SK-N-SH (cell line): ENCODE measurements around the gene C14orf180. TPM values are rescaled to one million over a fixed set of nuclear protein-coding genes. Genes with fewer than 3 reads are reported as not detected.

Experiments
- CTCF ChIA-PET: fragments of 300-600, 350-600 bp; formaldehyde crosslinking; extraction: SDS; loops from one replicate; lab custom pipeline; 2021; lab: Yijun Ruan, JAX
- POLR2A ChIA-PET: fragments of 350-600 bp; sonication (Branson Sonifier 250); formaldehyde crosslinking; extraction: SDS; loops from one replicate; lab custom pipeline; 2020; ENCODE audit warnings: antibody characterized with exemption, inconsistent platforms; lab: Yijun Ruan, JAX
- DNase-seq: peaks from one replicate; pipeline ENCODE4 v3.0.0; 2012
- H2AFZ ChIP-seq: fragments of 200-600 bp; sonication (generic); 2 replicates; pipeline ENCODE4 v1.8.1; 2016; ENCODE audit warnings: antibody characterized with exemption, mild to moderate bottlenecking, low read depth
- H3F3A ChIP-seq: fragments of 200-600 bp; sonication (generic); replicated peaks from 2 replicates; pipeline ENCODE3; 2016; ENCODE audit warnings: antibody characterized with exemption, mild to moderate bottlenecking; ENCODE audit not compliant: insufficient read depth
- H3K27ac ChIP-seq, 2 experiments: fragments of 200-500 bp in 1 of 2; fragments of 200-600 bp in 1 of 2; sonication (Bioruptor generic) in 1 of 2; sonication (generic), shearing (Covaris generic) in 1 of 2; 2 replicates each; pipeline versions ENCODE4 v1.5.1 to v1.6.1; 2014 to 2016; ENCODE audit warnings: low read depth in 2 of 2, inconsistent platforms in 1 of 2, low read length in 1 of 2, mild to moderate bottlenecking in 1 of 2, mixed read lengths in 1 of 2
- H3K27me3 ChIP-seq: fragments of 200-600 bp; sonication (generic), shearing (Covaris generic); 2 replicates; pipeline ENCODE4 v1.6.1; 2016; ENCODE audit warnings: mixed run types; ENCODE audit not compliant: insufficient read depth
- H3K36me3 ChIP-seq, 2 experiments: fragments of 200-500 bp in 1 of 2; fragments of 200-600 bp in 1 of 2; sonication (Bioruptor generic) in 1 of 2; sonication (generic) in 1 of 2; replicated peaks in 1 of 2; 2 replicates each; pipeline versions ENCODE3 to v1.5.1; 2014 to 2016; ENCODE audit warnings: low read length in 1 of 2, mild to moderate bottlenecking in 1 of 2; ENCODE audit not compliant: insufficient read depth in 2 of 2, control insufficient read depth in 1 of 2
- H3K4me1 ChIP-seq, 2 experiments: fragments of 200-500 bp in 1 of 2; fragments of 200-600 bp in 1 of 2; sonication (Bioruptor generic) in 1 of 2; sonication (generic), shearing (Covaris generic) in 1 of 2; 2 replicates each; pipeline versions ENCODE4 v1.5.1 to v1.6.1; 2014 to 2016; ENCODE audit warnings: low read depth in 1 of 2, low read length in 1 of 2, mixed run types in 1 of 2; ENCODE audit not compliant: insufficient read depth in 2 of 2, control insufficient read depth in 1 of 2
- H3K4me2 ChIP-seq: fragments of 200-600 bp; sonication (generic), shearing (Covaris generic); 2 replicates; pipeline ENCODE4 v1.6.1; 2017; ENCODE audit warnings: mixed run types
- H3K4me3 ChIP-seq, 2 experiments: fragments of 200-500 bp in 1 of 2; fragments of 200-600 bp in 1 of 2; sonication (Bioruptor generic) in 1 of 2; sonication (generic), shearing (Covaris generic) in 1 of 2; 2 replicates each; pipeline versions ENCODE4 v1.5.1 to v1.8.1; 2014 to 2016; ENCODE audit warnings: low read depth in 2 of 2, inconsistent platforms in 1 of 2, low read length in 1 of 2, mild to moderate bottlenecking in 1 of 2, mixed read lengths in 1 of 2, moderate library complexity in 1 of 2
- H3K79me2 ChIP-seq: fragments of 200-600 bp; sonication (generic); 2 replicates; pipeline ENCODE4 v1.8.1; 2017; ENCODE audit warnings: mild to moderate bottlenecking; ENCODE audit not compliant: insufficient read depth
- H3K9ac ChIP-seq: fragments of 200-600 bp; sonication (generic); 2 replicates; pipeline ENCODE4 v1.6.1; 2017; ENCODE audit warnings: mixed run types
- H3K9me2 ChIP-seq: fragments of 200-600 bp; sonication (generic); 2 replicates; pipeline ENCODE4 v1.6.1; 2017; ENCODE audit warnings: mixed run types
- H3K9me3 ChIP-seq: fragments of 200-600 bp; sonication (generic); 2 replicates; pipeline ENCODE4 v1.6.1; 2017; ENCODE audit warnings: mixed run types, mild to moderate bottlenecking, moderate library complexity
- H4K20me1 ChIP-seq: fragments of 200-600 bp; sonication (generic); 2 replicates; pipeline ENCODE4 v1.6.1; 2017; ENCODE audit warnings: mild to moderate bottlenecking, mixed run types; ENCODE audit not compliant: insufficient read depth
- EZH2phosphoT487 ChIP-seq: fragments of 200-600 bp; sonication (generic); IDR thresholded peaks from 2 replicates; pipeline ENCODE4 v1.6.1; 2017; ENCODE audit warnings: low read depth, mixed run types, mild to moderate bottlenecking, antibody characterized with exemption, moderate library complexity, borderline replicate concordance
- FOSL2 ChIP-seq: IDR thresholded peaks from 2 replicates; pipeline ENCODE4 v1.4.0; 2012; ENCODE audit warnings: low read depth, mild to moderate bottlenecking, moderate library complexity, borderline replicate concordance
- GATA2 ChIP-seq: sonication (generic); formaldehyde crosslinking; IDR thresholded peaks from 2 replicates; pipeline ENCODE4 v1.5.0; 2020; ENCODE audit warnings: mild to moderate bottlenecking, missing genetic modification reagents
- JUND ChIP-seq: IDR thresholded peaks from 2 replicates; pipeline ENCODE4 v1.4.0; 2012
- MEF2A ChIP-seq: IDR thresholded peaks from 2 replicates; pipeline ENCODE4 v1.4.0; 2012; ENCODE audit warnings: low read depth, borderline replicate concordance
- NFIC ChIP-seq: IDR thresholded peaks from 2 replicates; pipeline ENCODE4 v1.4.0; 2012; ENCODE audit warnings: borderline replicate concordance
- NRF1 ChIP-seq: IDR thresholded peaks from 2 replicates; pipeline ENCODE4 v1.6.1; 2012; ENCODE audit warnings: low read depth, mild to moderate bottlenecking, low read length
- POLR2AphosphoS5 ChIP-seq: IDR thresholded peaks from 2 replicates; pipeline ENCODE4 v1.6.1; 2012; ENCODE audit warnings: low read depth, low read length
- RAD21 ChIP-seq: IDR thresholded peaks from 2 replicates; pipeline ENCODE4 v1.6.1; 2012; ENCODE audit warnings: mild to moderate bottlenecking, low read length
- RCOR1 ChIP-seq: fragments of 150-350 bp; IDR thresholded peaks from 2 replicates; pipeline ENCODE4 v1.6.1; 2017; ENCODE audit warnings: antibody characterized with exemption, low read length
- RXRA ChIP-seq: IDR thresholded peaks from 2 replicates; pipeline ENCODE4 v1.4.0; 2012; ENCODE audit warnings: low read depth, mild to moderate bottlenecking, borderline replicate concordance
- SMC3 ChIP-seq: IDR thresholded peaks from 2 replicates; pipeline ENCODE4 v1.6.1; 2012; ENCODE audit warnings: low read depth, low read length, improper control_type of control experiment
- TCF12 ChIP-seq: IDR thresholded peaks from 2 replicates; pipeline ENCODE4 v1.4.0; 2012
- YY1 ChIP-seq: IDR thresholded peaks from 2 replicates; pipeline ENCODE4 v1.4.0; 2012; ENCODE audit warnings: low read depth, mild to moderate bottlenecking
- WGBS: methylation state at CpG from one replicate; pipeline ENCODE4 v1.1.6; 2017; ENCODE audit warnings: low lambda C conversion rate; 5-methylcytosine and 5-hydroxymethylcytosine counted together
- polyA plus RNA-seq, 3 experiments: library from polyadenylated mRNA; depleted of rRNA; stranded (reverse); fragments of >200 nt; gene quantifications; 2 replicates each; pipeline ENCODE4 v1.2.3, GENCODE V29; 2012
- TF ChIP-seq, protein P1 (sequence below): IDR thresholded peaks from 2 replicates; pipeline ENCODE4 v1.4.0; 2012; ENCODE audit warnings: low read depth, borderline replicate concordance
- TF ChIP-seq, protein P2 (sequence below): IDR thresholded peaks from 2 replicates; pipeline ENCODE4 v1.4.0; 2012; ENCODE audit warnings: low read depth, borderline replicate concordance
- TF ChIP-seq, protein P3 (sequence below): fragments of 150-350 bp; IDR thresholded peaks from 2 replicates; pipeline ENCODE4 v1.6.1; 2017; ENCODE audit warnings: antibody characterized with exemption, low read length, low read depth, borderline replicate concordance
- TF ChIP-seq, protein P4 (sequence below): IDR thresholded peaks from 2 replicates; pipeline ENCODE4 v1.6.1; 2012; ENCODE audit warnings: mild to moderate bottlenecking, low read depth, low read length, moderate library complexity

C14orf180 gene
- polyA plus RNA-seq, 1 of the 3 experiments (the other 2 are of a cell fraction) = not detected

DNA sequence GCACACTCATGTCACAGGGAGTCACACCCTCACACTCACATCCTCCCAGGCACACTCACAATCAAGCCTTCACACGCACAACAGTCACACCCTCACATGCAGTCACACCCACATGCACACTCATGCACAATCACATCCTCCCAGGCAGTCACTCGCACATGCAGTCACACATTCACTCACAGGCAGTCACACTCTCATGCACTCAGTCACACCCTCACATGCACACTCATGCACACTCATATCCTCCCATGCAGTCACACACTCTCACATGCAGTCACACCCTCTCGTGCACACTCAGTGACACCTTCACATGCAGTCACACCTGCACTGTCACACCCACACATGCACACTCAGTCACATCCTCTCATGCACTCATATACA, 12.7 kb downstream of the C14orf180 start:
- ChIA-PET CTCF (interaction anchor here (1.2 to 2.6 kb wide), 4 partner anchors 10 to 48 kb away, joined by 3 to 16 read pairs (median 4); no protein-coding TSS in a partner anchor), POLR2A (no interaction called here)
- no peak for DNase-seq
- no peaks in the 10 kb centered on the region for H3K9me3 ChIP-seq
- no peaks in the 10 kb centered on the region for H3K79me2 ChIP-seq
- no peak for TF ChIP-seq FOSL2
- no peak for TF ChIP-seq SMC3
- TF ChIP-seq, protein P1, sequence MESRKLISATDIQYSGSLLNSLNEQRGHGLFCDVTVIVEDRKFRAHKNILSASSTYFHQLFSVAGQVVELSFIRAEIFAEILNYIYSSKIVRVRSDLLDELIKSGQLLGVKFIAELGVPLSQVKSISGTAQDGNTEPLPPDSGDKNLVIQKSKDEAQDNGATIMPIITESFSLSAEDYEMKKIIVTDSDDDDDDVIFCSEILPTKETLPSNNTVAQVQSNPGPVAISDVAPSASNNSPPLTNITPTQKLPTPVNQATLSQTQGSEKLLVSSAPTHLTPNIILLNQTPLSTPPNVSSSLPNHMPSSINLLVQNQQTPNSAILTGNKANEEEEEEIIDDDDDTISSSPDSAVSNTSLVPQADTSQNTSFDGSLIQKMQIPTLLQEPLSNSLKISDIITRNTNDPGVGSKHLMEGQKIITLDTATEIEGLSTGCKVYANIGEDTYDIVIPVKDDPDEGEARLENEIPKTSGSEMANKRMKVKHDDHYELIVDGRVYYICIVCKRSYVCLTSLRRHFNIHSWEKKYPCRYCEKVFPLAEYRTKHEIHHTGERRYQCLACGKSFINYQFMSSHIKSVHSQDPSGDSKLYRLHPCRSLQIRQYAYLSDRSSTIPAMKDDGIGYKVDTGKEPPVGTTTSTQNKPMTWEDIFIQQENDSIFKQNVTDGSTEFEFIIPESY = no peak
- TF ChIP-seq JUND = no peak
- no peak for TF ChIP-seq POLR2AphosphoS5
- TF ChIP-seq RAD21 = no peak
- TF ChIP-seq NFIC = no peak
- no peak for TF ChIP-seq RCOR1
- no peak for TF ChIP-seq TCF12
- TF ChIP-seq, protein P2, sequence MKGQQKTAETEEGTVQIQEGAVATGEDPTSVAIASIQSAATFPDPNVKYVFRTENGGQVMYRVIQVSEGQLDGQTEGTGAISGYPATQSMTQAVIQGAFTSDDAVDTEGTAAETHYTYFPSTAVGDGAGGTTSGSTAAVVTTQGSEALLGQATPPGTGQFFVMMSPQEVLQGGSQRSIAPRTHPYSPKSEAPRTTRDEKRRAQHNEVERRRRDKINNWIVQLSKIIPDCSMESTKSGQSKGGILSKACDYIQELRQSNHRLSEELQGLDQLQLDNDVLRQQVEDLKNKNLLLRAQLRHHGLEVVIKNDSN = no peak
- no peak for TF ChIP-seq MEF2A
- TF ChIP-seq RXRA = no peak
- TF ChIP-seq YY1 = no peak
- TF ChIP-seq, protein P3, sequence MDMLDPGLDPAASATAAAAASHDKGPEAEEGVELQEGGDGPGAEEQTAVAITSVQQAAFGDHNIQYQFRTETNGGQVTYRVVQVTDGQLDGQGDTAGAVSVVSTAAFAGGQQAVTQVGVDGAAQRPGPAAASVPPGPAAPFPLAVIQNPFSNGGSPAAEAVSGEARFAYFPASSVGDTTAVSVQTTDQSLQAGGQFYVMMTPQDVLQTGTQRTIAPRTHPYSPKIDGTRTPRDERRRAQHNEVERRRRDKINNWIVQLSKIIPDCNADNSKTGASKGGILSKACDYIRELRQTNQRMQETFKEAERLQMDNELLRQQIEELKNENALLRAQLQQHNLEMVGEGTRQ = no peak
- H3K9ac ChIP-seq = no peak overlapping the region
- peaks cover 0 to 83% of the 10 kb centered on the region in 2 experiments; a peak in 1 of 4 replicates for H3K4me1 ChIP-seq
- H3F3A ChIP-seq = no peaks in the 10 kb centered on the region
- no peaks in the 10 kb centered on the region for H4K20me1 ChIP-seq
- WGBS = 47% methylated on average over 3 of the region's 3 CpGs
- H3K4me2 ChIP-seq = no peak overlapping the region
- H3K27me3 ChIP-seq = no peaks in the 10 kb centered on the region
- no peaks in the 10 kb centered on the region for H3K36me3 ChIP-seq
- H3K9me2 ChIP-seq = no peaks in the 10 kb centered on the region
- H2AFZ ChIP-seq = no peak overlapping the region
- H3K4me3 ChIP-seq = no peak overlapping the region
- H3K27ac ChIP-seq = no peak overlapping the region; a peak in 1 of 4 replicates

DNA sequence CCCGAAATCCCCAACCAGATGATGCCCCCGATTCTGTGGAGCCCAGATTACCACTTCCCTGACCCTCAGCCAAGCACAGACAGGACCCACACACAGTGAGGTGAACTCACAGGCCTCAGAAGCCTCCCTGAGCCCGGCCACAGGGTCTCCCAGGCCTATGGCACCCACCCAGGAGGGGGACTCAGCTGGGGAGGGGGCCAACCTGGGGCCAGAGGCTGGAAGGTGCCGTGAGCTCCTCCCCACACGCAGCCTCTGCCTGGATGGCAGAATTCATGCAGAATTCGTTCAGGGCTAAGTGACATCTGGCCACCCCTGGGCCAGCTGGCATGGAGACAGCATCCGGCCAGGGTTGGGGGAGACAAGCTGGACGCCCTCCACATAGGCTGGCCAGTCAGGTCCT, 13.2 kb downstream of the C14orf180 start:
- H3F3A ChIP-seq = no peaks in the 10 kb centered on the region
- H3K36me3 ChIP-seq = no peaks in the 10 kb centered on the region
- peaks cover 0 to 81% of the 10 kb centered on the region in 2 experiments; a peak in 1 of 4 replicates for H3K4me1 ChIP-seq
- peak overlapping the region in 1 of 2 experiments; percentile 51; a peak in 2 of 4 replicates for H3K27ac ChIP-seq
- H3K27me3 ChIP-seq = no peaks in the 10 kb centered on the region
- H3K4me3 ChIP-seq = no peak overlapping the region
- H3K79me2 ChIP-seq = no peaks in the 10 kb centered on the region
- DNase-seq = peak; percentile 82
- no peak for TF ChIP-seq GATA2 (CRISPR knock-in tag)
- TF ChIP-seq, protein P4, sequence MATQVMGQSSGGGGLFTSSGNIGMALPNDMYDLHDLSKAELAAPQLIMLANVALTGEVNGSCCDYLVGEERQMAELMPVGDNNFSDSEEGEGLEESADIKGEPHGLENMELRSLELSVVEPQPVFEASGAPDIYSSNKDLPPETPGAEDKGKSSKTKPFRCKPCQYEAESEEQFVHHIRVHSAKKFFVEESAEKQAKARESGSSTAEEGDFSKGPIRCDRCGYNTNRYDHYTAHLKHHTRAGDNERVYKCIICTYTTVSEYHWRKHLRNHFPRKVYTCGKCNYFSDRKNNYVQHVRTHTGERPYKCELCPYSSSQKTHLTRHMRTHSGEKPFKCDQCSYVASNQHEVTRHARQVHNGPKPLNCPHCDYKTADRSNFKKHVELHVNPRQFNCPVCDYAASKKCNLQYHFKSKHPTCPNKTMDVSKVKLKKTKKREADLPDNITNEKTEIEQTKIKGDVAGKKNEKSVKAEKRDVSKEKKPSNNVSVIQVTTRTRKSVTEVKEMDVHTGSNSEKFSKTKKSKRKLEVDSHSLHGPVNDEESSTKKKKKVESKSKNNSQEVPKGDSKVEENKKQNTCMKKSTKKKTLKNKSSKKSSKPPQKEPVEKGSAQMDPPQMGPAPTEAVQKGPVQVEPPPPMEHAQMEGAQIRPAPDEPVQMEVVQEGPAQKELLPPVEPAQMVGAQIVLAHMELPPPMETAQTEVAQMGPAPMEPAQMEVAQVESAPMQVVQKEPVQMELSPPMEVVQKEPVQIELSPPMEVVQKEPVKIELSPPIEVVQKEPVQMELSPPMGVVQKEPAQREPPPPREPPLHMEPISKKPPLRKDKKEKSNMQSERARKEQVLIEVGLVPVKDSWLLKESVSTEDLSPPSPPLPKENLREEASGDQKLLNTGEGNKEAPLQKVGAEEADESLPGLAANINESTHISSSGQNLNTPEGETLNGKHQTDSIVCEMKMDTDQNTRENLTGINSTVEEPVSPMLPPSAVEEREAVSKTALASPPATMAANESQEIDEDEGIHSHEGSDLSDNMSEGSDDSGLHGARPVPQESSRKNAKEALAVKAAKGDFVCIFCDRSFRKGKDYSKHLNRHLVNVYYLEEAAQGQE = no peak
- TF ChIP-seq, protein P1 = no peak
- TF ChIP-seq NRF1 = no peak
- TF ChIP-seq EZH2phosphoT487 = no peak
- H4K20me1 ChIP-seq = no peaks in the 10 kb centered on the region
- no peaks in the 10 kb centered on the region for H3K9me2 ChIP-seq
- H3K4me2 ChIP-seq = no peak overlapping the region
- no peaks in the 10 kb centered on the region for H3K9me3 ChIP-seq
- POLR2A ChIA-PET = interaction anchor here (0.6 kb wide), 1 partner anchor 28 kb away, joined by 4 read pairs; no protein-coding TSS in a partner anchor
- H3K9ac ChIP-seq = no peak overlapping the region
- no peak overlapping the region for H2AFZ ChIP-seq
- WGBS = 28% methylated on average over 5 of the region's 8 CpGs
- CTCF ChIA-PET = interaction anchor here (0.9 to 2.6 kb wide), 4 partner anchors 9 to 48 kb away, joined by 3 to 16 read pairs (median 4); no protein-coding TSS in a partner anchor
